SK-N-SH (cell line): Measurements from ENCODE around the gene STX7. TPM values are rescaled to one million over a fixed set of nuclear protein-coding genes. Genes with fewer than 3 reads are reported as not detected.

Experiments used
- CTCF ChIA-PET: fragments of 300-600, 350-600 bp; formaldehyde crosslinking; extraction: SDS; loops from one replicate; lab custom pipeline; 2021; lab: Yijun Ruan, JAX
- POLR2A ChIA-PET: fragments of 350-600 bp; sonication (Branson Sonifier 250); formaldehyde crosslinking; extraction: SDS; loops from one replicate; lab custom pipeline; 2020; ENCODE audit warnings: antibody characterized with exemption, inconsistent platforms; lab: Yijun Ruan, JAX
- DNase-seq: peaks from one replicate; pipeline ENCODE4 v3.0.0; 2012
- H2AFZ ChIP-seq: fragments of 200-600 bp; sonication (generic); 2 replicates; pipeline ENCODE4 v1.8.1; 2016; ENCODE audit warnings: antibody characterized with exemption, mild to moderate bottlenecking, low read depth
- H3F3A ChIP-seq: fragments of 200-600 bp; sonication (generic); replicated peaks from 2 replicates; pipeline ENCODE3; 2016; ENCODE audit warnings: antibody characterized with exemption, mild to moderate bottlenecking; ENCODE audit not compliant: insufficient read depth
- H3K27ac ChIP-seq, 2 experiments: fragments of 200-500 bp in 1 of 2; fragments of 200-600 bp in 1 of 2; sonication (Bioruptor generic) in 1 of 2; sonication (generic), shearing (Covaris generic) in 1 of 2; 2 replicates each; pipeline versions ENCODE4 v1.5.1 to v1.6.1; 2014 to 2016; ENCODE audit warnings: low read depth in 2 of 2, inconsistent platforms in 1 of 2, low read length in 1 of 2, mild to moderate bottlenecking in 1 of 2, mixed read lengths in 1 of 2
- H3K27me3 ChIP-seq: fragments of 200-600 bp; sonication (generic), shearing (Covaris generic); 2 replicates; pipeline ENCODE4 v1.6.1; 2016; ENCODE audit warnings: mixed run types; ENCODE audit not compliant: insufficient read depth
- H3K36me3 ChIP-seq, 2 experiments: fragments of 200-500 bp in 1 of 2; fragments of 200-600 bp in 1 of 2; sonication (Bioruptor generic) in 1 of 2; sonication (generic) in 1 of 2; replicated peaks in 1 of 2; 2 replicates each; pipeline versions ENCODE3 to v1.5.1; 2014 to 2016; ENCODE audit warnings: low read length in 1 of 2, mild to moderate bottlenecking in 1 of 2; ENCODE audit not compliant: insufficient read depth in 2 of 2, control insufficient read depth in 1 of 2
- H3K4me1 ChIP-seq, 2 experiments: fragments of 200-500 bp in 1 of 2; fragments of 200-600 bp in 1 of 2; sonication (Bioruptor generic) in 1 of 2; sonication (generic), shearing (Covaris generic) in 1 of 2; 2 replicates each; pipeline versions ENCODE4 v1.5.1 to v1.6.1; 2014 to 2016; ENCODE audit warnings: low read depth in 1 of 2, low read length in 1 of 2, mixed run types in 1 of 2; ENCODE audit not compliant: insufficient read depth in 2 of 2, control insufficient read depth in 1 of 2
- H3K4me2 ChIP-seq: fragments of 200-600 bp; sonication (generic), shearing (Covaris generic); 2 replicates; pipeline ENCODE4 v1.6.1; 2017; ENCODE audit warnings: mixed run types
- H3K4me3 ChIP-seq, 2 experiments: fragments of 200-500 bp in 1 of 2; fragments of 200-600 bp in 1 of 2; sonication (Bioruptor generic) in 1 of 2; sonication (generic), shearing (Covaris generic) in 1 of 2; 2 replicates each; pipeline versions ENCODE4 v1.5.1 to v1.8.1; 2014 to 2016; ENCODE audit warnings: low read depth in 2 of 2, inconsistent platforms in 1 of 2, low read length in 1 of 2, mild to moderate bottlenecking in 1 of 2, mixed read lengths in 1 of 2, moderate library complexity in 1 of 2
- H3K79me2 ChIP-seq: fragments of 200-600 bp; sonication (generic); 2 replicates; pipeline ENCODE4 v1.8.1; 2017; ENCODE audit warnings: mild to moderate bottlenecking; ENCODE audit not compliant: insufficient read depth
- H3K9ac ChIP-seq: fragments of 200-600 bp; sonication (generic); 2 replicates; pipeline ENCODE4 v1.6.1; 2017; ENCODE audit warnings: mixed run types
- H3K9me2 ChIP-seq: fragments of 200-600 bp; sonication (generic); 2 replicates; pipeline ENCODE4 v1.6.1; 2017; ENCODE audit warnings: mixed run types
- H3K9me3 ChIP-seq: fragments of 200-600 bp; sonication (generic); 2 replicates; pipeline ENCODE4 v1.6.1; 2017; ENCODE audit warnings: mixed run types, mild to moderate bottlenecking, moderate library complexity
- H4K20me1 ChIP-seq: fragments of 200-600 bp; sonication (generic); 2 replicates; pipeline ENCODE4 v1.6.1; 2017; ENCODE audit warnings: mild to moderate bottlenecking, mixed run types; ENCODE audit not compliant: insufficient read depth
- ELF1 ChIP-seq: IDR thresholded peaks from 2 replicates; pipeline ENCODE4 v1.4.0; 2012
- FOXM1 ChIP-seq: IDR thresholded peaks from 2 replicates; pipeline ENCODE4 v1.4.0; 2012; ENCODE audit warnings: low read depth, mild to moderate bottlenecking
- GABPA ChIP-seq: IDR thresholded peaks from 2 replicates; pipeline ENCODE4 v1.4.0; 2012; ENCODE audit warnings: low read depth, mild to moderate bottlenecking
- GATA2 ChIP-seq: sonication (generic); formaldehyde crosslinking; IDR thresholded peaks from 2 replicates; pipeline ENCODE4 v1.5.0; 2020; ENCODE audit warnings: mild to moderate bottlenecking, missing genetic modification reagents
- JUND ChIP-seq: IDR thresholded peaks from 2 replicates; pipeline ENCODE4 v1.4.0; 2012
- MAX ChIP-seq: IDR thresholded peaks from 2 replicates; pipeline ENCODE4 v1.4.0; 2012; ENCODE audit warnings: low read depth
- MEF2A ChIP-seq: IDR thresholded peaks from 2 replicates; pipeline ENCODE4 v1.4.0; 2012; ENCODE audit warnings: low read depth, borderline replicate concordance
- MXI1 ChIP-seq: IDR thresholded peaks from 2 replicates; pipeline ENCODE4 v1.6.1; 2012; ENCODE audit warnings: mild to moderate bottlenecking, low read depth, low read length, improper control_type of control experiment
- NFIC ChIP-seq: IDR thresholded peaks from 2 replicates; pipeline ENCODE4 v1.4.0; 2012; ENCODE audit warnings: borderline replicate concordance
- NRF1 ChIP-seq: IDR thresholded peaks from 2 replicates; pipeline ENCODE4 v1.6.1; 2012; ENCODE audit warnings: low read depth, mild to moderate bottlenecking, low read length
- PBX3 ChIP-seq: IDR thresholded peaks from 2 replicates; pipeline ENCODE4; 2012
- RAD21 ChIP-seq: IDR thresholded peaks from 2 replicates; pipeline ENCODE4 v1.6.1; 2012; ENCODE audit warnings: mild to moderate bottlenecking, low read length
- RCOR1 ChIP-seq: fragments of 150-350 bp; IDR thresholded peaks from 2 replicates; pipeline ENCODE4 v1.6.1; 2017; ENCODE audit warnings: antibody characterized with exemption, low read length
- REST ChIP-seq: IDR thresholded peaks from 2 replicates; pipeline ENCODE4 v1.6.1; 2012; ENCODE audit warnings: mild to moderate bottlenecking, low read depth, low read length, moderate library complexity
- RFX5 ChIP-seq: IDR thresholded peaks from 2 replicates; pipeline ENCODE4 v1.6.1; 2012; ENCODE audit warnings: mild to moderate bottlenecking, improper control_type of control experiment, low read length
- SMC3 ChIP-seq: IDR thresholded peaks from 2 replicates; pipeline ENCODE4 v1.6.1; 2012; ENCODE audit warnings: low read depth, low read length, improper control_type of control experiment
- TAF1 ChIP-seq: IDR thresholded peaks from 2 replicates; pipeline ENCODE4 v1.6.1; 2012; ENCODE audit warnings: low read depth, mild to moderate bottlenecking, low read length, moderate library complexity, borderline replicate concordance
- TEAD4 ChIP-seq: IDR thresholded peaks from 2 replicates; pipeline ENCODE4 v1.4.0; 2012; ENCODE audit warnings: mild to moderate bottlenecking, borderline replicate concordance; ENCODE audit not compliant: insufficient read depth
- USF1 ChIP-seq: IDR thresholded peaks from 2 replicates; pipeline ENCODE4 v1.4.0; 2012; ENCODE audit warnings: low read depth, borderline replicate concordance
- ZBTB33 ChIP-seq: IDR thresholded peaks from 2 replicates; pipeline ENCODE4 v1.4.0; 2012; ENCODE audit warnings: low read depth, borderline replicate concordance
- WGBS: methylation state at CpG from one replicate; pipeline ENCODE4 v1.1.6; 2017; ENCODE audit warnings: low lambda C conversion rate; 5-methylcytosine and 5-hydroxymethylcytosine counted together
- polyA plus RNA-seq, 3 experiments: library from polyadenylated mRNA; depleted of rRNA; stranded (reverse); fragments of >200 nt; gene quantifications; 2 replicates each; pipeline ENCODE4 v1.2.3, GENCODE V29; 2012

STX7 gene
- polyA plus RNA-seq, 1 of the 3 experiments (the other 2 are of a cell fraction) = 12.8 TPM

DNA sequence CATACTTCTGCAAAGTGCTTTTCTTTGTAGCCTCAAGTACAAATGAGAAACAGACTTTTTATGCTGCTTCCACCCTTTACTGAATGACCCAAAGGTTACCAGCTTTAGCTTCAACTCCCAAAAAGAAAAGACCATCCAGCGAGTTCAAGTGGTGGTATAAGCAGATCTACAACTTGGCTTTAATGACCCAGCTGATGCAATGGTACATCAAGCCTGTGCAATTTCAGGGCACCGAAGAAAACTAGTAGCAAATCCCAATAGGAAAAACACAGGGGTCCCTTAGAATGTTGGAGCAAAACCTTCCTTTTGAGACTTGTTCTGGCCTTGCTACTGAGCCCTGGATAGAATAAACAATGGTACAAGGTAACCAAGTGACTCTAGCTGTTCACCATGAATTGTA lies 33.8 kb downstream of the STX7 start:
- 94% methylated on average over 2 of the region's 2 CpGs for WGBS
- CTCF ChIA-PET = interaction anchor here (10.5 kb wide), 1 partner anchor 200 kb away, joined by 212 read pairs; no protein-coding TSS in a partner anchor
- Histone ChIP-seq H3K9ac (no peak overlapping the region), H3K4me1 (no peaks in the 10 kb centered on the region; a peak in 2 of 4 replicates), H3K79me2 (no peaks in the 10 kb centered on the region), H3K4me2 (no peak overlapping the region), H3F3A (no peaks in the 10 kb centered on the region)
- TF ChIP-seq NFIC = no peak
- TF ChIP-seq SMC3 = no peak
- TF ChIP-seq MAX = no peak
- TF ChIP-seq ELF1 = no peak
- no peak for TF ChIP-seq ZBTB33
- TF ChIP-seq GATA2 (CRISPR knock-in tag) = no peak
- no peak for TF ChIP-seq JUND
- TF ChIP-seq REST = no peak
- no peak for TF ChIP-seq MEF2A
- no peak for TF ChIP-seq RFX5
- TF ChIP-seq FOXM1 = no peak
- TF ChIP-seq TEAD4 = no peak
- no peak for TF ChIP-seq PBX3
- TF ChIP-seq GABPA = no peak
- no peak for TF ChIP-seq TAF1
- no peak for TF ChIP-seq NRF1
- TF ChIP-seq RAD21 = no peak
- no peak for TF ChIP-seq MXI1
- TF ChIP-seq RCOR1 = no peak
- TF ChIP-seq USF1 = no peak
- TF ChIP-seq, all 33 proteins: peak for 0
- Histone ChIP-seq H3K27ac (no peak overlapping the region; a peak in 1 of 4 replicates), H3K36me3 (peaks cover 0 to 7% of the 10 kb centered on the region in 2 experiments), H4K20me1 (no peaks in the 10 kb centered on the region), H3K9me3 (no peaks in the 10 kb centered on the region), H2AFZ (no peak overlapping the region), H3K4me3 (no peak overlapping the region), H3K27me3 (no peaks in the 10 kb centered on the region), H3K9me2 (no peaks in the 10 kb centered on the region)
- POLR2A ChIA-PET = no interaction called here
- no peak for DNase-seq
